Measurements from ENCODE around the gene STIP1. TPM values are rescaled to one million over a fixed set of nuclear protein-coding genes. Genes with fewer than 3 reads are reported as not detected.
A peak's percentile ranks its signal among the peaks of the same experiment; 100 is the strongest.

Gene STIP1
- total and polyA plus RNA-seq, 10 of the 15 experiments (the other 5 are each of a cell fraction or from before 2014, with no cell fraction given) = 25.2 to 291 (median 191) TPM

- TF ChIP-seq ZBTB40 (IDR thresholded peaks at IDR 0.05; ENCODE audit: borderline replicate concordance) (peak; percentile 70; the same call in 1 of the 2 replicates), ZNF24 (IDR thresholded peaks at IDR 0.05) (no peak), KDM1A (IDR thresholded peaks at IDR 0.05; ENCODE audit: borderline replicate concordance) (no peak), ATF2 (IDR thresholded peaks at IDR 0.05; ENCODE audit: low read length) (no peak), TAF1 (IDR thresholded peaks at IDR 0.05; ENCODE audit: borderline replicate concordance, low read depth, low read length) (peak; percentile 90; the same call in 1 of the 2 replicates), USF1 (IDR thresholded peaks at IDR 0.05; ENCODE audit: borderline replicate concordance, extremely low read length, insufficient read depth, low read depth, low read length) (no peak), CHD2 (IDR thresholded peaks at IDR 0.05; ENCODE audit: borderline replicate concordance, low read depth, low read length) (peak; percentile 92), DPF2 (IDR thresholded peaks at IDR 0.05) (peak; percentile 37; the same call in 1 of the 2 replicates), ZBTB33 (IDR thresholded peaks at IDR 0.05) (no peak), ZNF274 (IDR thresholded peaks at IDR 0.05; ENCODE audit: insufficient read depth, insufficient read length) (no peak), PBX3 (IDR thresholded peaks at IDR 0.05; ENCODE audit: insufficient replicate concordance, low read depth, low read length) (peak; percentile 76), NFYA (IDR thresholded peaks at IDR 0.05; ENCODE audit: borderline replicate concordance, low read depth, low read length) (no peak), HDGF (IDR thresholded peaks at IDR 0.05) (peak; percentile 87), BRCA1 (IDR thresholded peaks at IDR 0.05; ENCODE audit: low read depth, low read length) (no peak), PKNOX1 (IDR thresholded peaks at IDR 0.05) (peak; percentile 81), YY1 (IDR thresholded peaks at IDR 0.05; ENCODE audit: low read depth, low read length) (peak; percentile 85), TARDBP (IDR thresholded peaks at IDR 0.05; ENCODE audit: borderline replicate concordance) (peak; percentile 71; the same call in 1 of the 2 replicates)
Observed at GRCh38 chr11:64207256-64208085, 21.5 kb downstream of the STIP1 start (continued).

All from GM12878 (cell line).